Glomerular visceral epithelial cell (primary cell): ENCODE results near the gene KRT86.
"Not testable (repeated sequence)": the region's sequence is repeated elsewhere in the genome, so short reads cannot be mapped to it uniquely, and the experiment has no call there.

Experiments
- DNase-seq: peaks from one replicate; pipeline ENCODE4 v3.0.0-alpha.2; 2016; ENCODE audit errors: extremely low spot score

The KRT86 gene

DNA sequence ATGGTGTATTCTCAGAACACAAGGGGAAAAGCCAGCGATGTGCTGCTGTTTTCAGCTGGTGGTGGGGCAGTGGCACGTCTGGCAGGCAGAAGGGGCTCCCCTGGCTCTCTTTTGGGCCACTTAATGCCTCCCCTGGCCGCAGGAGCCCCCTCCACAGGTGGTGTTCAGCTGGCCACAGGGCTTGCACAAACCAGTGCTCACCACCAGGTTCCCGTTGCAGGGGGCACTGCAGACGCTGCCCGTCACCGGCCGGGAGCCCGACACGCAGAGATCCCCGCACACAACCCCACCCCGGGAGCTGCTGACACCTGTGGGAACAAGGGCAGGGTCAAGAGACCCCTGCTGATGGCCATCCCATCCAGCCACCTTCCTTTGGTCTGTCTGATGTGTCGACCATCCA, 40.1 kb downstream of the KRT86 start:
- DNase-seq: no peak

DNA sequence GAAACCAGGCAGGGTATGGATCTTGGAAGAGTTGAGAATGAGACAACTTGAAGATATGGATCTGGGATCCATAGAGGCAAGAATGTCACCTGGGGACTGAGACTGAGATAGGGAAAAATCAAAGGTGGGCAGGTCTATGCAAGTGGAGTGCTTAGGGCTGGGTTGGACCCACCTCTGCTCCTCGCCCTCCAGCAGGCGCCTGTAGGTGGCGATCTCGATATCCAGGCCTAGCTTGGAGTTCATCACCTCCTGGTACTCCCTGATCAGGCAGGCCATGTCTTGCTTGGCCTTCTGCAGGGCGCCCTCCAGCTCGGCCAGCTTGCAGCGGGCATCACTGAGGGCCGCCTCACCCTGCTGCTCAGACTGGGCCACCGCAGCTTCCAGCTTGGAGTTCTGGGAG, 41.3 kb downstream of the KRT86 start:
- not testable (repeated sequence) for DNase-seq

DNA sequence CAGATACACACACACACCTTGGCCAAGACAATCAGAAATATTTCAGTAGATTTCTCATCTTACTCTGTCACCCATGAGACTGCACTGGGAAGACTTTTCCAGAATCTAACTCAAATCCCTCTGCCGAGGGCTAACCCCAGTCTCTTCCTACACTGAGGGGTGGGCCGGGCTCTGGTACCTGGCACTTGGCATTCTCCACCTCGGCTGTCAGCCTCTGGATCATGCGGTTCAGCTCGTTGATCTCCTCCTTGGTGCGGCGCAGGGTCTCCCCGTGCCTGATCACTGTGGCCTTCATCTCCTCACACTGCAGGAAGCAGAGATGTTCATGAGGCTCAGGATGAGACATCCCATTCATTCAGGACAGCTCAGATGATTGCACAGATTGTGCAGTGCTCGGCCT, 41.8 kb downstream of the KRT86 start:
- no peak for DNase-seq

- no peak for DNase-seq
Measured at GRCh38 chr12:52316701-52317100, 42.3 kb downstream of the KRT86 start.

GRCh38 chr12:52317468-52318052, 43.1 kb downstream of the KRT86 start:
- no peak for DNase-seq

DNA sequence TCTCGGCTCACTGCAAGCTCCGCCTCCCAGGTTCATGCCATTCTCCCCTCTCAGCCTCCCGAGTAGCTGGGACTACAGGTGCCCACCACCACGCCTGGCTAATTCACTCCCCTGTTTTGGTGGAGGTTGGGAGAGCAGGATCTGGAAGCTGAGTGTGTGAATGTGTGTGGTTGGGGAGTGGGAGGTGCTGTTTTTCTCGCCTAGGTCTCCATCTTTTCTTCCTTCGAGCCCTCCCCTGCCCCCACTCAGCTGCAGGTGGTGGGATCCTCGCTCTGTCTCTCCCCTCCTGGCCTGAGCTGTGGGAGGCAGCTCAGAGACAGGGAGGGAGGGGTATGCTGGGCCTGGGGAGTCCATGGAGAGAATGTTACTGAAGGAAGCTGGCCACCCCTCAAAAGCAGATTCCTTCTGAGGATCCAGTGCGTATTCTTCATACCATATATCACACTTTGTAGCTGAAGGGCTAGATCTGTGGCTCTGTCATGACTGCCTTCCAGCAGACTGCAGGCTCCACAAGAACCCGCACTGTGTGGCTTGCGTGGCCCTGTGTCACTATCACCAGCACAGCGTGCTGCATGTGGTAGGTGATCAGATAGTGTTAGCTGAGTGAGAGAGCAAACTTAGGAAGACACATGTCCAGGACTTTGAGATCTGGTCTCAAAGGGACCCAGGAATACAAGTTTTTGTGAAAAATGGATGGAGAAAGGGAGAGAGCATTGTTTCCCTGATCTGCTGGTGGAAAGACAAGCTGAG, 44.0 kb downstream of the KRT86 start:
- DNase-seq: no peak

DNA sequence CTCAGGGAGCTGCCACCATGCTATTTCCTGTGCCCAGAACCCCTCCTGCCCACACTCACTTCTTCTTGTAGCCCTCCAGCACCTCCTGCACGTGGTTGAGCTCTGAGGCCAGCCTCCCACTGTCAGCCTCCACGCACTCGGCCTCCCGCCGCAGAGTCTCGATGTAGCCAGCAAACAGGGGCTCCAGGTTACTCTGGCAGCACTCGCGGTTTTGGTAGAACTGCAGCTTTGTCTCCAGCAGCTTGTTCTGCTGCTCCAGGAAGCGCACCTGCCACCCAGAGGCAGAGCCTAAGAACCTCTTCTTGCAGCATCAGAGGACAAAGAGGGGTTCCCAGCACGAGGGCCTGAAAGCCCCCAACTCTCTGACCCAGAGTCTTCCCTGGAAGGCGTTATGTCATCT, 44.7 kb downstream of the KRT86 start:
- peak; percentile 24 for DNase-seq

- no peak for DNase-seq
Measured at GRCh38 chr12:52320784-52321400, 46.4 kb downstream of the KRT86 start, which contains the start of gene KRT83. KRT83 (minus strand) TSS chr12:52321398; CDS start chr12:52321335, 63 bp downstream.

- DNase-seq: no peak
Measured at GRCh38 chr12:52321418-52321817, 47.0 kb downstream of the KRT86 start.

DNA sequence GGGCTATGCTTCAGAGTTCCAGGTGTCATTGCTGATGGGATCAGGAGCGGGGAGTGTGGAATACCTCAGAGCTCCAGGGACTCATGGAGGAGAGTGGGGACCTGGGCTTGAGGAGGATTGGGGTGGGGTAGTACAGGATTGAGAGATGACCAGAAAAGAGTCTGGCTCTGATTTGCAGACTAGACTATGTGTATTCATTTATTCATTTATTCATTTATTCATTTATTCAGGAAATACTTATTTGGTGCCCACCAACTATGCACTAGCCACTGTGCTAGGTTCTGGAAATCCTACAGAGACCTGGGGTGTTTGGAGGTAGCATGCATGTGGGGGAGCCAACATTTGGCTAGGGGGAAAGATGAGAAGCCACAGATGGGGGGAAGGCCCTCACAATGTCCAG, 47.6 kb downstream of the KRT86 start:
- DNase-seq: no peak

DNA sequence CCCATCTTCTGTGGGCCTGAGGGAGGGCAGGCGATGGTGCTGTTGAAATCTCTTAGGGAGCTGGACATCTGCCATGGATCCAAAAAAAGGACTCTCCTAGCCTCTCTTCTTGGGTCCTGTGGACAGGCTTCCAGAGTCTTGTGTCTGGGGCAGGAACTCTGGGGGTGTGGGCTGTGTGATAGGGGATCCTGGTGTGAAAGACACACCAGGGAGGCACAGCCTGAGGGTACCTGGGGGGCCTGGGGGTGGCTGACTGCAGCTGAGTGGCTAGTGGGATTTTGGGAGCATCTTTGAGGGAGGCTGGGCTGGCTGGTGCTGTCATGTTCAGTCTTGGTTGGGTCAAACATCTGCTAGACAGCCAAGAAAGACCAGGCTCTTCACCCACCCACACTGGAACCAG, 48.6 kb downstream of the KRT86 start:
- DNase-seq: no peak

DNA sequence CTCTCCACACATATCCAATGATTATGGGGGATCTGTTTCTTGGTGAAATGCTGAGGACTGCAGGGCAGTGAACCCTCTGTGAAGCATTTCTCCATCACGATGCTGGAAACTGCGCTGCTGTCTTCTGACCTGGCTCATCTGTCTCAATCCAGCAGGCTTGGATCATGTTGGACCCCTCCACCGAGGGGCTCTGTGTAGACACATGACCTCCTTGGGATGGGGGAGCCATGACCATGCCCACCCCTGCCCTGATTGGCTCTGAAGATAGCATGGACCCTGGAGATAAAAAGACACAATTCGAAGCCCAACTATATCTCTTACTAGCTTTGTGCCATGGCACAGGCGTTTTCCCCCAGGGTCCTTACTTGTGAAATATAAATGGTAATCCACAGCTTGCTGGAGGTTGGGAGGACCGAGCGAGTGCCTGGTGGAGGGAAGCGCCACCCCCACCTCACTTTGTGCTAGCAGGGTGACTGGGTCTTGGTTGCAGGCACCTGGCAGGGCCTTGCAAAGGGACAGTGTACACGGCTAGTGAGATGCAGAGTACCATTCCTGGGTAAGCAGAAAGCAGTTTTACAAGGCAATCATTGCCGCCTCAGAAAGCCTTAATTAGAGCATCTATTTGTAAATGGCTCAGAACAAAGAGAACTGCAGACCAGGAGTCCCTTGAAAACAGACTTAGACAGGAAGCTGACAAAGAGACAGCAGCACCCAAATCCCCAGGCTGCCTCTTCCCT, 49.1 kb downstream of the KRT86 start:
- DNase-seq: no peak

GRCh38 chr12:52324153-52324444, 49.7 kb downstream of the KRT86 start:
- no peak for DNase-seq

- DNase-seq: peak; percentile 94
Measured at GRCh38 chr12:52327052-52327829, 52.8 kb downstream of the KRT86 start.

DNA sequence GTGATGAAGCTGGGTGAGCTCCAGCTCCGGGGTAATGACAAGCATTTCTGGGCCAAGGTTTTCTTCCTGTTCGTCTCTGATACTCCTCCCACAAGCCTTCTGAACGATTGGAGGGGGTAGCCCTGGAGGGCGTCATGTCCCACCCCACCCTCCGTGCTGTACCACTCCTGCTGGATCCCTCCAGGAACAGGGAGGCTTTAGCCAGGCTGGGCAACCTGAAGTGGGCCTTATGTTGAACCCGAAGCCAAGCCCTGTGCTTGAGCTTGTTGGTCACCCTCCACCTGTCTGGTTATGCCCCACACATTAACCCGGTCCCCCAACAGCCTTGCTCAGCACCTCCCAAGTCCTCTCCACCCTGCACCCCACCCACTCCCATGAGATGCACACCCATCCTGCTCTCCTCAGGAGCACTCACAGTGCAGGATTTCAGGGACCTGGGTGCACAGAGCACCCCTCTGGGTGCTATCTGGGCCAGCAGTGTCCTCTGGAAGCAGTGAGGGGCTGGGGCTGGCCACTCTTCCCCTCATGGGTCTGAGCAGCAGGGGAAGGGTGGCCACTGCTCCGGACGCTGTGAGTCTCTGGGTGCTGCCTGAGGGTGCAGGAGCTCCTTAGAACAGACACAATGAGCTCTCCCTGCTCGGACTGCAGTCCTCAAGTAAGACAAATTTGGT, 53.5 kb downstream of the KRT86 start:
- no peak for DNase-seq

- DNase-seq: no peak
Measured at GRCh38 chr12:52331039-52331438, 56.6 kb downstream of the KRT86 start.

GRCh38 chr12:52331833-52332232, 57.4 kb downstream of the KRT86 start:
- no peak for DNase-seq

- no peak for DNase-seq
Measured at GRCh38 chr12:52332381-52332780, 57.9 kb downstream of the KRT86 start.

GRCh38 chr12:52333321-52333720, 58.9 kb downstream of the KRT86 start:
- DNase-seq: no peak

DNA sequence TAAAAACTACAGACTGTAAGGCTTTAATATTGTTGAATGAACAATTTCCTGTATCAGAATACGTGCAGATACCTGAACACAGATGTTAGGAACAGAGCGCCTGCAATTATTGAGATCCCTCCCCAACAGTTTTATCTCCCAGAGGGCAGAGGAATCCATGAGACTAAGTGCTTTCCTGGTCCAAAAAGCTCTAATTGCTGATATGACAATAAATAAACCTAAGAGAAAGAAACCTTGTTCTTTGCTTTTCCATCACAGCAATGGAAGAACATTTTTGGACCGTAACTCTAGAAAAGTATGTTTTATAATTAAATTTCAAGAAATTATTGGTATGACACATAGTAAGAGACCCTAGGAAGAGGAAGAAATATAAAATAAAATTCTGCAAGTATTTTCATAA, 59.7 kb downstream of the KRT86 start:
- DNase-seq: no peak

DNA sequence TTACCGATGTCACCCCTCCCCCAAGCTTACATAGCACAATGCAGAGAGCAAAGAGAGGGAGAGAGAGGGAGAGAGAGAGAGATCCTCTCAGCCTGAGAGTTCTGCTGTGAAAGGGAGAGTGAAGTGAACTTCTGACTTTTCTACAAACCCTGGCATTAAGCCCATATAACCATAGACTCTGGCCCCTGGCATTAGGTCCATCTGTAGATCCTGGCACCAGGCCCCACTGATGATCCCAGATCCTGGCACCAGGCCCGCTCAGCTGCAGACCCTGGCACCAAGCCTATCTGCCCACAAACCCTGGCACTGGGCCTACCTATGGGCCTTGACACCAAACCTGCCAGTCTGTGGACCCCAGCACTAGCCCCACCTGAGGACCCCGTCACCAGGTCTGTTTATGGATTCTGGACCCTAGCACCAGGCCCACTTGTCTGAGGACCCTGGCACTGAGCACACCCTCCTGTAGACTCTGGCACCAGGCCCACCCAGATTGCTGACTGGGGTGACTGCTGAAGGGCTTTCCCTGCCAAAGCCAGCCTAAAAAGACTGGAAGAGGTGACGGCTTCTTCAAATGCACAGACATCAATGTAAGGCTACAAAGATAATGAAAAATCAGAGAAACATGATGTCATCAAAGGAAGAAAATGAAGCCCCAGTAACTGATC, 61.3 kb downstream of the KRT86 start:
- peak; percentile 68 for DNase-seq
